Smooth muscle cell (in vitro differentiated cells): ENCODE measurements around the gene OAT. TPM values are rescaled to one million over a fixed set of nuclear protein-coding genes. Genes with fewer than 3 reads are reported as not detected.
"Not testable (repeated sequence)": the region's sequence is repeated elsewhere in the genome, so short reads cannot be mapped to it uniquely, and the experiment has no call there.

Experiments
- DNase-seq: peaks from one replicate; lab custom pipeline; 2025; ENCODE audit not compliant: unreplicated experiment; lab: John Stamatoyannopoulos, UW
- H2AFZ ChIP-seq: fragments of 200-600 bp; sonication (generic); 2 replicates; pipeline ENCODE4 v1.6.0; 2016; ENCODE audit warnings: antibody characterized with exemption, low read depth, mild to moderate bottlenecking
- H3F3A ChIP-seq: fragments of 200-600 bp; sonication (generic); 2 replicates; pipeline ENCODE4 v1.6.0; 2017; ENCODE audit warnings: antibody characterized with exemption, low read depth
- H3K27ac ChIP-seq: fragments of 200-600 bp; sonication (generic); 2 replicates; pipeline ENCODE4 v1.5.1; 2016; ENCODE audit warnings: low read depth, mild to moderate bottlenecking
- H3K27me3 ChIP-seq: fragments of 200-600 bp; sonication (generic); 2 replicates; pipeline ENCODE4 v1.6.1; 2016; ENCODE audit warnings: low read depth, mild to moderate bottlenecking
- H3K36me3 ChIP-seq: fragments of 200-600 bp; sonication (generic); 2 replicates; pipeline ENCODE4 v1.5.1; 2016; ENCODE audit warnings: low read depth
- H3K4me1 ChIP-seq: fragments of 200-600 bp; sonication (generic); 2 replicates; pipeline ENCODE4 v1.5.1; 2016; ENCODE audit warnings: low read depth
- H3K4me2 ChIP-seq: fragments of 200-600 bp; sonication (generic); 2 replicates; pipeline ENCODE4 v1.6.0; 2016; ENCODE audit warnings: mild to moderate bottlenecking
- H3K4me3 ChIP-seq: fragments of 200-600 bp; sonication (generic); 2 replicates; pipeline ENCODE4 v1.5.1; 2016; ENCODE audit warnings: mild to moderate bottlenecking
- H3K79me2 ChIP-seq: fragments of 200-600 bp; sonication (generic); 2 replicates; pipeline ENCODE4 v1.6.0; 2016; ENCODE audit warnings: low read depth, mild to moderate bottlenecking
- H3K9ac ChIP-seq: fragments of 200-600 bp; sonication (generic); 2 replicates; pipeline ENCODE4 v1.6.0; 2016; ENCODE audit warnings: low read depth
- H3K9me3 ChIP-seq: fragments of 200-600 bp; sonication (generic); replicated peaks from 2 replicates; pipeline ENCODE4 v1.5.1; 2016; ENCODE audit warnings: low read depth
- H4K20me1 ChIP-seq: fragments of 200-600 bp; sonication (generic); 2 replicates; pipeline ENCODE4 v1.6.0; 2016; ENCODE audit warnings: low read depth
- WGBS: methylation state at CpG from one replicate; pipeline ENCODE4 v1.1.7; 2016; ENCODE audit warnings: low lambda C conversion rate; 5-methylcytosine and 5-hydroxymethylcytosine counted together
- polyA plus RNA-seq: library from polyadenylated mRNA; unstranded; fragments of >200 nt; fragmentation: Nextera tagmentation; extraction: Ambion mirVana; gene quantifications from 2 replicates; pipeline ENCODE4 v1.2.1, GENCODE V29; 2016
- total RNA-seq: library from RNA; depleted of rRNA; stranded (reverse); fragments of >200 nt; gene quantifications from 2 replicates; pipeline ENCODE4 v1.2.3, GENCODE V29; 2014
- TF ChIP-seq, protein P1 (sequence below): fragments of 200-600 bp; sonication (generic); IDR thresholded peaks from 2 replicates; pipeline ENCODE4 v1.5.1; 2017; ENCODE audit warnings: borderline replicate concordance, mild to moderate bottlenecking, antibody characterized with exemption; ENCODE audit not compliant: insufficient read depth, poor library complexity, severe bottlenecking

Gene OAT
- total and polyA plus RNA-seq, 2 experiments from 2014 or later = 107 to 160 TPM

DNA sequence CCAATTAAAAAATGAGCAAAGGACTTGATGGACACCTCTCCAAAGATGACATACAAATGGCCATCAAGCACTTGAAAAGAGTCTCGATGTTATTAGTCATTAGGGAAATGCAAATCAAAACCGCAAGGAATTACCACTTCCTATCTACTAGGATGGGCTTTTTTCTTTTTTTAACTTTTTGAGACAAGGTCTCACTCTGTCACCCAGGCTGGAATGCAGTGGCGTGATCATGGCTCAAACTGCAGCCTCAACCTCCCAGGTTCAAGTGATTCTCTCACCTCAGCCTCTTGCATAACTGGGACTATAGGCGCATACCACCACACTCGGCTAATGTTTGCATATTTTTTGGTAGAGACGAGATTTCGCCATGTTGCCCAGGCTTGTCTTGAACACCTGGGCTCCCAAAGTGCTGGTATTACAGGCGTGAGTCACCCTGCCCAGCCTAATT is 17.5 kb upstream of the OAT start:
- 76% methylated on average over 8 of the region's 8 CpGs for WGBS
- Histone ChIP-seq H3K4me2 (no peak overlapping the region), H3K27me3 (no peaks in the 10 kb centered on the region), H3K9ac (no peak overlapping the region), H2AFZ (no peak overlapping the region), H3K36me3 (no peaks in the 10 kb centered on the region), H3K4me1 (no peaks in the 10 kb centered on the region), H3K79me2 (no peaks in the 10 kb centered on the region), H3K27ac (no peak overlapping the region), H3F3A (no peaks in the 10 kb centered on the region), H3K4me3 (no peak overlapping the region), H3K9me3 (no peaks in the 10 kb centered on the region), H4K20me1 (no peaks in the 10 kb centered on the region)
- no peak for DNase-seq
- TF ChIP-seq, protein P1, sequence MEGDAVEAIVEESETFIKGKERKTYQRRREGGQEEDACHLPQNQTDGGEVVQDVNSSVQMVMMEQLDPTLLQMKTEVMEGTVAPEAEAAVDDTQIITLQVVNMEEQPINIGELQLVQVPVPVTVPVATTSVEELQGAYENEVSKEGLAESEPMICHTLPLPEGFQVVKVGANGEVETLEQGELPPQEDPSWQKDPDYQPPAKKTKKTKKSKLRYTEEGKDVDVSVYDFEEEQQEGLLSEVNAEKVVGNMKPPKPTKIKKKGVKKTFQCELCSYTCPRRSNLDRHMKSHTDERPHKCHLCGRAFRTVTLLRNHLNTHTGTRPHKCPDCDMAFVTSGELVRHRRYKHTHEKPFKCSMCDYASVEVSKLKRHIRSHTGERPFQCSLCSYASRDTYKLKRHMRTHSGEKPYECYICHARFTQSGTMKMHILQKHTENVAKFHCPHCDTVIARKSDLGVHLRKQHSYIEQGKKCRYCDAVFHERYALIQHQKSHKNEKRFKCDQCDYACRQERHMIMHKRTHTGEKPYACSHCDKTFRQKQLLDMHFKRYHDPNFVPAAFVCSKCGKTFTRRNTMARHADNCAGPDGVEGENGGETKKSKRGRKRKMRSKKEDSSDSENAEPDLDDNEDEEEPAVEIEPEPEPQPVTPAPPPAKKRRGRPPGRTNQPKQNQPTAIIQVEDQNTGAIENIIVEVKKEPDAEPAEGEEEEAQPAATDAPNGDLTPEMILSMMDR = no peak

DNA sequence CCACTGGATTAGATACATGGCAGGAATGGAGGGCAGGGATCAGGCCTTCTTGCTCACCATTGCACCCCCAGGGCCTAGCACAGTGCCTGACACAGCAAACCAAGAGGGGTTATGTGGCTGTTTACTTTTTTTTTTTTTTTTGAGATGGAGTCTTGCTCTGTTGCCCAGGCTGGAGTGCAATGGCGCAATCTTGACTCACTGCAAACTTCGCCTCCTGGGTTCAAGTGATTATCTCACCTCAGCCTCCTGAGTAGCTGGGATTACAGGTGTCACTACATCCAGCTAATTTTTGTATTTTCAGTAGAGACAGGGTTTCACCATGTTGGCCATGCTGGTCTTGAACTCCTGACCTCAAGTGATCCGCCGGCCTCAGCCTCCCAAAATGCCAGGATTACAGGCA is 17.0 kb upstream of the OAT start:
- H2AFZ ChIP-seq, H3K27ac ChIP-seq, H3F3A ChIP-seq, H3K79me2 ChIP-seq, H3K27me3 ChIP-seq, H3K4me2 ChIP-seq, DNase-seq, H4K20me1 ChIP-seq, H3K9me3 ChIP-seq, H3K36me3 ChIP-seq, H3K4me3 ChIP-seq, H3K4me1 ChIP-seq, H3K9ac ChIP-seq: not testable (repeated sequence)
- 95% methylated on average over 4 of the region's 4 CpGs for WGBS

DNA sequence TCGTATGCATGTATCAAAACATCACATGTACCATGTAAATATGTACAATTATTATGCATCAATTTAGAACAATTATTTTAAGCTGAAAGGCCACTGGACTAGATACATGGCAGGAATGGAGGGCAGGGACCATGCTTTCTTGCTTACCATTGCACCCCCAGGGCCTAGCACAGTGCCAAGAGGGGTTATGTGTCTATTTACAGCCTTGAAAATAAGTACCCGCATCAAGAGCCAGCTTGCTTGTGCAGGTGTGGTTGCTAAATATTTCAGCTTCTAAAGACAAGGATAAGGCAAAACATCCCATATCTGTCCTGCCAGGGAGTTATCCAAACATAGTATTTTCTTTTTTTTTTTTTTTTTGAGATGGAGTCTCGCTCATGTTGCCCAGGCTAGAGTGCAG is 14.7 kb upstream of the OAT start:
- H4K20me1 ChIP-seq = no peaks in the 10 kb centered on the region
- H3K9ac ChIP-seq = no peak overlapping the region
- no peaks in the 10 kb centered on the region for H3K36me3 ChIP-seq
- H3K27ac ChIP-seq = no peak overlapping the region
- WGBS = 86% methylated on average over 3 of the region's 3 CpGs
- no peaks in the 10 kb centered on the region for H3K4me1 ChIP-seq
- H3K4me3 ChIP-seq = no peak overlapping the region
- TF ChIP-seq, protein P1 = no peak
- H3K4me2 ChIP-seq = no peak overlapping the region
- H3K79me2 ChIP-seq = no peaks in the 10 kb centered on the region
- H3K27me3 ChIP-seq = no peaks in the 10 kb centered on the region
- H3K9me3 ChIP-seq = no peaks in the 10 kb centered on the region
- H2AFZ ChIP-seq = no peak overlapping the region
- H3F3A ChIP-seq = no peaks in the 10 kb centered on the region
- no peak for DNase-seq

DNA sequence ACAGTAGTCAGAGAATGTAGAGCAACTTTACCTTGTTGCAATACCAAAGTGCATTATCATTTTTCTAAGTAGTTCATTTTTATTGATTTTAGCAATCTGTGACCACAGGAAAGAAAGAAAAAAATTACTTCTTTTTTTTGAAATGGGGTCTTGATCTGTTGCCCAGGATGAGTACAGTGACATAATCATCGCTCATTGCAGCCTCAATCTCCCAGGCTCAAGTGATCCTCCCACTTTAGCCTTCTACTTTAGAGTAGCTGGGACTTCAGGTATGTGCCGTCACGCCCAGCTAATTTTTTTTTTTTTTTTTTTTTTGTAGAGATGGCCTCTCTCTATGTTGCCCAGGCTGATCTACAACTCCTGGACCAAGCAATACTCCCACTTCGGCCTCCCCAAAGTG is 11.4 kb upstream of the OAT start:
- H3F3A ChIP-seq = no peaks in the 10 kb centered on the region
- H2AFZ ChIP-seq = no peak overlapping the region
- H3K27me3 ChIP-seq = no peaks in the 10 kb centered on the region
- H4K20me1 ChIP-seq = no peaks in the 10 kb centered on the region
- DNase-seq = no peak
- H3K9ac ChIP-seq = no peak overlapping the region
- no peaks in the 10 kb centered on the region for H3K4me1 ChIP-seq
- H3K79me2 ChIP-seq = no peaks in the 10 kb centered on the region
- no peak overlapping the region for H3K4me2 ChIP-seq
- no peaks in the 10 kb centered on the region for H3K9me3 ChIP-seq
- no peak overlapping the region for H3K27ac ChIP-seq
- WGBS = 90% methylated on average over 4 of the region's 4 CpGs
- TF ChIP-seq, protein P1 = no peak
- no peaks in the 10 kb centered on the region for H3K36me3 ChIP-seq
- no peak overlapping the region for H3K4me3 ChIP-seq
